GM18507 (cell line): ENCODE data around the gene RTEL1.
"Not testable (repeated sequence)": the region's sequence is repeated elsewhere in the genome, so short reads cannot be mapped to it uniquely, and the experiment has no call there.

Experiments
- DNase-seq: peaks from one replicate; pipeline ENCODE4 v3.0.0; 2011; ENCODE audit warnings: low read depth; ENCODE audit not compliant: insufficient read length; ENCODE audit errors: extremely low spot score
- FAIRE-seq: peaks from 2 replicates; lab custom pipeline; 2011; peaks lifted over from hg19 to GRCh38; lab: Jason Lieb, UNC

The RTEL1 gene

GRCh38 chr20:63627129-63627750, 30.9 kb upstream of the RTEL1 start:
- FAIRE-seq (peak; percentile 54), DNase-seq (peak; percentile 85)

GRCh38 chr20:63627751-63628245, 30.3 kb upstream of the RTEL1 start:
- DNase-seq: no peak
- no peak for FAIRE-seq

- DNase-seq: no peak
- FAIRE-seq: peak; percentile 67
Observed at GRCh38 chr20:63628246-63628975, 29.7 kb upstream of the RTEL1 start.

GRCh38 chr20:63630956-63631355, 27.2 kb upstream of the RTEL1 start:
- not testable (repeated sequence) for FAIRE-seq, DNase-seq

GRCh38 chr20:63631426-63631825, 26.7 kb upstream of the RTEL1 start:
- not testable (repeated sequence) for FAIRE-seq, DNase-seq

- no peak for DNase-seq
- FAIRE-seq: no peak
Observed at GRCh38 chr20:63633732-63634131, 24.4 kb upstream of the RTEL1 start.

- DNase-seq (no peak), FAIRE-seq (peak; percentile 81)
Observed at GRCh38 chr20:63635431-63636141, 22.5 kb upstream of the RTEL1 start.

- no peak for FAIRE-seq
Observed at GRCh38 chr20:63636752-63637628, 21.1 kb upstream of the RTEL1 start.

GRCh38 chr20:63639093-63639975, 18.8 kb upstream of the RTEL1 start:
- DNase-seq: no peak
- FAIRE-seq: peak; percentile 60

More at GRCh38 chr20:63636752-63637628, 21.1 kb upstream of the RTEL1 start:
- no peak for DNase-seq

GRCh38 chr20:63640086-63640485, 18.0 kb upstream of the RTEL1 start:
- FAIRE-seq (no peak), DNase-seq (no peak)

- not testable (repeated sequence) for FAIRE-seq, DNase-seq
Observed at GRCh38 chr20:63640686-63641085, 17.4 kb upstream of the RTEL1 start.

- FAIRE-seq (peak; percentile 31), DNase-seq (no peak)
Observed at GRCh38 chr20:63641146-63641791, 16.8 kb upstream of the RTEL1 start.

- peak; percentile 81 for DNase-seq
- FAIRE-seq: peak; percentile 93
Observed at GRCh38 chr20:63641792-63642523, 16.2 kb upstream of the RTEL1 start.

GRCh38 chr20:63642527-63643247, 15.4 kb upstream of the RTEL1 start:
- FAIRE-seq: no peak
- DNase-seq: no peak

GRCh38 chr20:63643499-63643898, 14.6 kb upstream of the RTEL1 start:
- DNase-seq (no peak), FAIRE-seq (no peak)

GRCh38 chr20:63643946-63644345, 14.2 kb upstream of the RTEL1 start:
- DNase-seq (no peak), FAIRE-seq (no peak)

GRCh38 chr20:63645218-63645617, 12.9 kb upstream of the RTEL1 start:
- no peak for FAIRE-seq
- no peak for DNase-seq
